Spleen (tissue), 11 donors: Measurements from ENCODE around the gene EXD3. TPM values are rescaled to one million over a fixed set of nuclear protein-coding genes. Genes with fewer than 3 reads are reported as not detected.

Experiments used
- DNase-seq: peaks from one replicate; pipeline ENCODE4 v3.0.0-alpha.2; 2020
- H3K27ac ChIP-seq, 8 donors: fragments of 200-600 bp; sonication (generic) in 7 of 8; 1 replicate in 4 of 8; 2 replicates in 4 of 8; pipeline versions ENCODE4 v1.5.0 to v1.8.0; 2016 to 2021; ENCODE audit warnings: inconsistent platforms in 4 of 8, mild to moderate bottlenecking in 4 of 8, moderate library complexity in 1 of 8
- H3K27me3 ChIP-seq, 7 donors: fragments of 200-600 bp; sonication (generic) in 6 of 7; replicated peaks in 1 of 7; 1 replicate in 4 of 7; 2 replicates in 3 of 7; pipeline versions ENCODE4 v1.5.0 to v1.8.0; 2016 to 2021; ENCODE audit warnings: inconsistent platforms in 3 of 7, mild to moderate bottlenecking in 1 of 7
- H3K36me3 ChIP-seq, 6 donors: fragments of 200-600 bp; sonication (generic) in 5 of 6; 1 replicate in 4 of 6; 2 replicates in 2 of 6; pipeline versions ENCODE4 v1.5.0 to v1.8.0; 2016 to 2021; ENCODE audit warnings: inconsistent platforms in 2 of 6
- H3K4me1 ChIP-seq, 6 donors: fragments of 200-600 bp; sonication (generic) in 5 of 6; 1 replicate in 3 of 6; 2 replicates in 3 of 6; pipeline versions ENCODE4 v1.5.0 to v1.8.0; 2016 to 2021; ENCODE audit warnings: inconsistent platforms in 3 of 6
- H3K4me3 ChIP-seq, 8 donors: fragments of 200-600 bp; sonication (generic) in 7 of 8; 1 replicate in 4 of 8; 2 replicates in 4 of 8; pipeline versions ENCODE4 v1.5.0 to v1.8.0; 2016 to 2021; ENCODE audit warnings: inconsistent platforms in 4 of 8, mild to moderate bottlenecking in 4 of 8, moderate library complexity in 2 of 8
- H3K9me3 ChIP-seq, 8 donors: fragments of 200-600 bp; sonication (generic) in 7 of 8; 1 replicate in 4 of 8; 2 replicates in 4 of 8; pipeline versions ENCODE4 v1.5.0 to v1.8.0; 2016 to 2021; ENCODE audit warnings: inconsistent platforms in 4 of 8
- POLR2A ChIP-seq, 3 donors: fragments of 450-650 bp; IDR thresholded peaks; one replicate each; pipeline ENCODE4 v1.5.1; 2017; ENCODE audit warnings: antibody characterized with exemption in 3 of 3, mild to moderate bottlenecking in 1 of 3
- POLR2AphosphoS5 ChIP-seq, 3 donors: sonication (generic); formaldehyde crosslinking; IDR thresholded peaks; one replicate each; pipeline ENCODE4 v1.5.1; 2017; ENCODE audit warnings: antibody characterized with exemption in 3 of 3
- WGBS, 5 donors: extraction: QIAGEN DNeasy Blood & Tissue Kit in 3 of 5; methylation state at CpG; one replicate each; pipeline versions ENCODE4 v1.1.5 to v1.1.7; 2013 to 2018; 5-methylcytosine and 5-hydroxymethylcytosine counted together
- intact Hi-C: fragments of 100-400 bp; cut with DNase I; formaldehyde crosslinking; loops from one replicate; pipeline ENCODE4 v1.15.0; 2023; ENCODE audit warnings: low total_unique reads
- polyA plus RNA-seq, 3 donors: library from polyadenylated mRNA; stranded (reverse); fragments of 200-250 nt; gene quantifications; one replicate each; pipeline ENCODE4 v1.2.1, GENCODE V29; 2013
- total RNA-seq, 7 donors: library from RNA; depleted of rRNA in 3 of 7; stranded (reverse); fragments of >200 nt in 3 of 7; fragmentation: NEBNext Ultra II Directional in 4 of 7; extraction: Animal tissue kit (Norgen Biotek cat#: 25700) in 4 of 7; gene quantifications; one replicate each; pipeline versions ENCODE4 v1.1.0 to v1.2.1, GENCODE V29; 2016 to 2021
- TF ChIP-seq, protein P1 (sequence below), 11 experiments: fragments of 200-600 bp in 7 of 11; fragments of 450-650 bp in 4 of 11; sonication (generic) in 4 of 11; IDR thresholded peaks in 8 of 11; conservative IDR thresholded peaks in 3 of 11; 1 replicate in 7 of 11; 2 replicates in 4 of 11; pipeline versions ENCODE4 v1.4.0 to v1.8.0; 2016 to 2021; ENCODE audit warnings: antibody characterized with exemption in 11 of 11, inconsistent platforms in 4 of 11, mild to moderate bottlenecking in 1 of 11
- donor health status: healthy with polysubstance abuse.
- donor health status: DM: no; HTN: no; CAD: no; lungs with moderate emphysema.
- donor health status: DM: no; HTN: no; CAD: no.
- donor health status: Bipolar disorder and iron deficiency.
- donor health status: healthy.
- donor health status: DM: no; HTN: no; CAD: no.
- donor health status: DM: yes; HTN: yes; CAD: no.

Gene EXD3
- total and polyA plus RNA-seq, 10 donors: 14.5 to 62.3 (median 36.3) TPM

DNA sequence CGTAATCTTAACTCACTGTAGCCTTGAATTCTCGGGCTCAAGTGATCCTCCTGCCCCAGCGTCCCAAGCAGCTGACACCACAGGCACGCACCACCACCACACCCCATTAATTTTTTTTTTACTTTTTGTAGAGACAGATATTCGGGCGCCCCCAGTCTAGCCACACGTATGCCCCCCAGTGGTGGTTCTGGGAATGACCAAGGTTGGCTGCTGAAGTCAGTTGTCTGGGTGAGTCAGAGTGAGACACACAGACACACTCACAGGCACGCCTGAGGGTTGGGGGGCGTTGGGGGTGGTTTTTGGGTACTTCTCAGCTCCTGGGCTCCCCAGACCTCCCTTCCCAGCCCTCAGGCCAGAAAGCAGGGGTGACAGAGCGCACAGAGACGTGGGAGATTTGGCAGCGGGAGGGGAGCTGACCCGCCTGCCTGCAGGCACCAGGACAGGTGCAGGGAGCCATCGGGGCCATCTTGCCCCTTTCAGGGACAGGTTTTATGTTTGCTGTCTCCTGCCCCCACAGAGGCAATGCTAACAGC, 22.4 kb upstream of the EXD3 start:
- 13 to 27% (median 24%) methylated on average over 11 to 14 of the region's 14 CpGs for WGBS, 5 donors
- DNase-seq: peak; percentile 91
- H3K4me1 ChIP-seq: peaks cover 7 to 41% (median 23%) of the 10 kb centered on the region in 6 donors
- no peak overlapping the region for H3K27ac ChIP-seq
- intact Hi-C loops: no loop called here
- H3K9me3 ChIP-seq: no peaks in the 10 kb centered on the region
- H3K4me3 ChIP-seq: no peak overlapping the region
- TF ChIP-seq, protein P1, sequence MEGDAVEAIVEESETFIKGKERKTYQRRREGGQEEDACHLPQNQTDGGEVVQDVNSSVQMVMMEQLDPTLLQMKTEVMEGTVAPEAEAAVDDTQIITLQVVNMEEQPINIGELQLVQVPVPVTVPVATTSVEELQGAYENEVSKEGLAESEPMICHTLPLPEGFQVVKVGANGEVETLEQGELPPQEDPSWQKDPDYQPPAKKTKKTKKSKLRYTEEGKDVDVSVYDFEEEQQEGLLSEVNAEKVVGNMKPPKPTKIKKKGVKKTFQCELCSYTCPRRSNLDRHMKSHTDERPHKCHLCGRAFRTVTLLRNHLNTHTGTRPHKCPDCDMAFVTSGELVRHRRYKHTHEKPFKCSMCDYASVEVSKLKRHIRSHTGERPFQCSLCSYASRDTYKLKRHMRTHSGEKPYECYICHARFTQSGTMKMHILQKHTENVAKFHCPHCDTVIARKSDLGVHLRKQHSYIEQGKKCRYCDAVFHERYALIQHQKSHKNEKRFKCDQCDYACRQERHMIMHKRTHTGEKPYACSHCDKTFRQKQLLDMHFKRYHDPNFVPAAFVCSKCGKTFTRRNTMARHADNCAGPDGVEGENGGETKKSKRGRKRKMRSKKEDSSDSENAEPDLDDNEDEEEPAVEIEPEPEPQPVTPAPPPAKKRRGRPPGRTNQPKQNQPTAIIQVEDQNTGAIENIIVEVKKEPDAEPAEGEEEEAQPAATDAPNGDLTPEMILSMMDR (IDR thresholded peaks at IDR 0.05 in 8 of 11, conservative IDR thresholded peaks at IDR 0.05 in 3 of 11): peak; percentile 66 to 91 (median 89)
- TF ChIP-seq POLR2AphosphoS5 (IDR thresholded peaks at IDR 0.05) (no peak), POLR2A (IDR thresholded peaks at IDR 0.05) (no peak)
- H3K36me3 ChIP-seq: peaks cover 0 to 18% (median 8%) of the 10 kb centered on the region in 6 donors
- peaks cover 0 to 48% (median 28%) of the 10 kb centered on the region in 7 donors for H3K27me3 ChIP-seq

DNA sequence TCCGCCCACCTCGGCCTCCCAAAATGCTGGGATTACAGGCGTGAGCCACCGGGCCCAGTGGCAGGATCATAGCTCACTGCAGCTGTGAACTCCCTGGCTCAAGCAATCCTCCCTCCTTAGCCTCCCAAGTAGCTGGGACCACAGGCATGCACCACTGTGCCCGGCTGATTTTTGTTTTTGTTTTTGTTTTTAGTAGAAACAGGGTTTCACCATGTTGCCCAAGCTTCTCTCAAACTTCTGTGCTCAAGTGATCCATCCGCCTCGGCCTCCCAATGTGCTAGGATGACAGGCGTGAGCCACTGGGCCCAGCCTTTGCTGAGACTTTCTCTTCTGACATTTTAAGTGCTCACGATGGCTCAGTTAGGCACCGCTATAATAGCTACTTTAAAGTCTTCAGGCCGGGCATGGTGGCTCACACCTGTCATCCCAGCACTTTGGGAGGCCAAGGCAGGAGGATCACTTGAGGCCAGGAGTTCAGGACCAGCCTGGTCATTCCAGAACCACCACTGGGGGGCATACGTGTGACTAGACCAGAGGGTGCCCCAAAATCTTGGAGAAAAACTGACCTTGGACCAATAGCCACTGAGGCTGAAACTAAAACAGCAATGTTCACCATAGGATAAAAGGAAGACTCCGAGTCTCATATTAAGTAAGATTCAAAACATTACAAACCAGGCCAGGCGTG, 21.3 kb upstream of the EXD3 start:
- intact Hi-C loops: no loop called here
- no peak for TF ChIP-seq POLR2A (IDR thresholded peaks at IDR 0.05)
- no peak for TF ChIP-seq POLR2AphosphoS5 (IDR thresholded peaks at IDR 0.05)
- TF ChIP-seq, protein P1 (IDR thresholded peaks at IDR 0.05 in 8 of 11, conservative IDR thresholded peaks at IDR 0.05 in 3 of 11): no peak
- Histone ChIP-seq H3K4me1 (peaks cover 7 to 36% (median 23%) of the 10 kb centered on the region in 6 donors), H3K27ac (no peak overlapping the region), H3K27me3 (peaks cover 0 to 52% (median 28%) of the 10 kb centered on the region in 7 donors), H3K4me3 (no peak overlapping the region), H3K36me3 (peaks cover 0 to 10% (median 6%) of the 10 kb centered on the region in 6 donors), H3K9me3 (no peaks in the 10 kb centered on the region)
- WGBS, 5 donors: 83 to 90% (median 88%) methylated on average over 14 of the region's 14 CpGs
- DNase-seq: peak; percentile 51

DNA sequence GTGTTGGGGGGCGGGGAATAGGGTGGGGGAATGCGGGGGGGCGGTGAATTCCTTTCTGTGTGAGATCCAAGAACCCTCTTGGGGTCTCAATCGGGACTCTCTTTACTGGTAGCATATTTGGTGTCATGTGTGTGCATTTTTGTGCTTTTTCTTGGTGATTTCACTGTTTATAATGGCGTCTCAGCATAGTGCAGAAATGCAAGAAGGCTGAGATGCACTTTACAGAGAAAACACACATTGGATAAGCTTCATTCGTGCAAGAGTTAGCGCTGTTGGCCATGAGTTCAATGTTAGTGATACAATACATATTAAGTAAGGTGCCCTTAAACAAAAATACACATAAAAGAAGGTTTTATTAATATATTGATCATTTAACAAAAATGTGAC, 19.0 kb upstream of the EXD3 start:
- Histone ChIP-seq H3K4me1 (peaks cover 7 to 39% (median 23%) of the 10 kb centered on the region in 6 donors), H3K36me3 (no peaks in the 10 kb centered on the region), H3K27me3 (peaks cover 0 to 75% (median 28%) of the 10 kb centered on the region in 7 donors), H3K27ac (no peak overlapping the region), H3K4me3 (peak overlapping the region in 5 of 8 donors; percentile 31 to 69 (median 41)), H3K9me3 (no peaks in the 10 kb centered on the region)
- TF ChIP-seq POLR2AphosphoS5 (IDR thresholded peaks at IDR 0.05): no peak
- TF ChIP-seq, protein P1 (IDR thresholded peaks at IDR 0.05 in 8 of 11, conservative IDR thresholded peaks at IDR 0.05 in 3 of 11): no peak
- TF ChIP-seq POLR2A (IDR thresholded peaks at IDR 0.05): no peak
- 15 to 20% (median 19%) methylated on average over 7 of the region's 7 CpGs for WGBS, 5 donors
- no peak for DNase-seq
- intact Hi-C loops: no loop called here

DNA sequence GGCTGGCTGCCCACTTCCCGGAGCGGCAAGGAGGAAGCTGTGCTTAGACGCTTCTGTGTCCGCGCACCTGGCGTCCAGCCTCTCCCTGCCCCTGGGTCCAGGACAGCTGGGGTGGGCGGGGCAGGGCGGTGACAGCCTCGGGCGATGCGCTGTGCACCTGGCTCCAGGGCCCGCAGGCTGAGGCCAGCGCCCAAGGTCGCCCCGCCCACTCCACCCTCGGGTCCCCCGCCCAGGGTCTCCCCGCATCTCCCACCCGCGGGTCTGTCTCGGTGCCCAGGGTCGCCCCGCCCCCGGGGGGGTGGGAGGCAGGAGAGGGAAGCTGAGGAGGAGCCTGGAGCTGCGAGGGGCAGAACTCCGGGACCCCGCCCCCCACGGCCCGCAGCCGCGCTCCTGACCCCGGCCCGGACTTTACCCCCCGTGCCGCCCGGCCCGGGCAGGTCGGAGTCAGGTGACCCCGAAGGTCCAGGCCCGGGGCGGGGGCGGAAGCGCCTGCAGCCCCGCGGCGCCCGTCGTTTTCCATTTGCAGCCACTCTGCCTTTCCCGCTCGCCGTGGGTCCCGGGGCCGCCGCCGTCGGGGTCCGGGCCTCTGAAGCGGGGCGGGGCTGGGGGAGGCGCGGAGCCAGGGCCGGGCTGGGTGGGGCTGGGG, 18.4 kb upstream of the EXD3 start, which contains the start of gene ENTPD8:
Gene ENTPD8 (minus strand): TSS at position 69 of the 646 bp plus-strand sequence. CDS start 3,072 bp downstream, outside the sequence.
- Histone ChIP-seq H3K4me3 (peak within 1 kb of the TSS in 7 of 8 donors; percentile 24 to 69 (median 37)), H3K9me3 (no peaks in the 10 kb centered on the region), H3K4me1 (peaks cover 7 to 39% (median 25%) of the 10 kb centered on the region in 6 donors), H3K27ac (no peak within 1 kb of the TSS), H3K36me3 (no peaks in the 10 kb centered on the region), H3K27me3 (peaks cover 0 to 80% (median 28%) of the 10 kb centered on the region in 7 donors)
- intact Hi-C loops: no loop called here
- 0 to 2% (median 1%) methylated on average over 24 to 62 of the region's 62 CpGs for WGBS, 5 donors
- DNase-seq: peak; percentile 78
- TF ChIP-seq, protein P1 (IDR thresholded peaks at IDR 0.05 in 8 of 11, conservative IDR thresholded peaks at IDR 0.05 in 3 of 11): no peak
- TF ChIP-seq POLR2A (IDR thresholded peaks at IDR 0.05) (no peak), POLR2AphosphoS5 (IDR thresholded peaks at IDR 0.05) (no peak)
